K562 (cell line): ENCODE measurements around the gene PSD2. TPM values are rescaled to one million over a fixed set of nuclear protein-coding genes. Genes with fewer than 3 reads are reported as not detected.

Source experiments
- ATAC-seq: fragments of 200-7000 bp; cut with Tn5 transposase; 3 replicates; pipeline ENCODE4 v1.9.1; 2020; ENCODE audit warnings: moderate library complexity
- BruUV-seq: library from RNA; stranded (reverse); fragments of 400-500 nt; replicated peaks from 2 replicates; lab custom pipeline; 2021; lab: Mats Ljungman, UMichigan
- CTCF ChIA-PET: fragments of 300-600 bp; formaldehyde crosslinking; extraction: SDS; loops from one replicate; lab custom pipeline; 2021; ENCODE audit warnings: low intra/inter-chr PET ratio; lab: Yijun Ruan, JAX
- POLR2A ChIA-PET: fragments of 300-600, 350-650 bp; sonication (Branson Sonifier 250); formaldehyde crosslinking; extraction: SDS; loops from one replicate; lab custom pipeline; 2021; ENCODE audit warnings: antibody characterized with exemption, inconsistent platforms; lab: Yijun Ruan, JAX
- DNase-seq, 4 experiments: peaks; one replicate each; pipeline versions ENCODE4 v3.0.0 to v3.0.0-alpha.2; 2011 to 2018; ENCODE audit warnings: low spot score in 3 of 4, mixed read lengths in 3 of 4; ENCODE audit errors: extremely low read depth in 1 of 4
- FAIRE-seq: peaks from 2 replicates; lab custom pipeline; 2011; peaks lifted over from hg19 to GRCh38; lab: Jason Lieb, UNC
- H2AFZ ChIP-seq: 2 replicates; pipeline ENCODE4 v1.6.0; 2011; ENCODE audit warnings: low read depth, low read length, control low read depth, inconsistent platforms
- H3K27ac ChIP-seq: fragments of 200-600 bp; 3 replicates; pipeline ENCODE4 v1.8.0; 2011; ENCODE audit warnings: low read depth, mild to moderate bottlenecking, control low read depth, inconsistent platforms, low read length, moderate library complexity, mixed read lengths; ENCODE audit errors: extremely low read depth
- H3K27me3 ChIP-seq, 2 experiments: fragments of 300-600 bp in 1 of 2; 2 replicates in 1 of 2; 3 replicates in 1 of 2; pipeline versions ENCODE4 v1.6.0 to v1.8.0; 2011; ENCODE audit warnings: inconsistent platforms in 2 of 2, low read length in 2 of 2, mild to moderate bottlenecking in 1 of 2, mixed read lengths in 1 of 2, moderate library complexity in 1 of 2; ENCODE audit not compliant: control insufficient read depth in 2 of 2, insufficient read depth in 2 of 2
- H3K36me3 ChIP-seq: fragments of 300-600 bp; 3 replicates; pipeline ENCODE4 v1.8.0; 2011; ENCODE audit warnings: mild to moderate bottlenecking, low read length, inconsistent platforms; ENCODE audit not compliant: control insufficient read depth, insufficient read depth
- H3K4me1 ChIP-seq, 2 experiments: fragments of 200-600 bp in 1 of 2; replicated peaks in 1 of 2; 2 replicates in 1 of 2; 3 replicates in 1 of 2; pipeline versions ENCODE4 v1.5.1 to v1.8.0; 2011; ENCODE audit warnings: inconsistent platforms in 2 of 2, low read length in 2 of 2, mild to moderate bottlenecking in 1 of 2, mixed read lengths in 1 of 2, moderate library complexity in 1 of 2; ENCODE audit not compliant: control insufficient read depth in 2 of 2, insufficient read depth in 2 of 2
- H3K4me2 ChIP-seq: 2 replicates; pipeline ENCODE4 v1.6.1; 2011; ENCODE audit warnings: low read length, control low read depth, inconsistent platforms, mixed read lengths; ENCODE audit not compliant: insufficient read depth
- H3K4me3 ChIP-seq: fragments of 200-600 bp; sonication (generic), shearing (Covaris generic); 2 replicates; pipeline ENCODE4 v1.5.1; 2016; ENCODE audit warnings: control low read depth, inconsistent platforms
- H3K79me2 ChIP-seq: fragments of 200-600 bp; 3 replicates; pipeline ENCODE4 v1.8.0; 2011; ENCODE audit warnings: low read length, inconsistent platforms; ENCODE audit not compliant: control insufficient read depth, insufficient read depth
- H3K9ac ChIP-seq, 2 experiments: 2 replicates each; pipeline versions ENCODE4 v1.6.0 to v1.6.1; 2011; ENCODE audit warnings: low read depth in 2 of 2, low read length in 2 of 2, control low read depth in 1 of 2, inconsistent platforms in 1 of 2, mild to moderate bottlenecking in 1 of 2, mixed read lengths in 1 of 2; ENCODE audit not compliant: insufficient read depth in 1 of 2
- H3K9me1 ChIP-seq: one replicate; pipeline ENCODE4 v1.6.0; 2011; ENCODE audit warnings: inconsistent platforms, mild to moderate bottlenecking, low read length, moderate library complexity; ENCODE audit not compliant: control insufficient read depth, insufficient read depth
- H3K9me3 ChIP-seq: replicated peaks from 2 replicates; pipeline ENCODE4 v1.5.1; 2011; ENCODE audit warnings: low read depth, low read length, inconsistent platforms; ENCODE audit not compliant: control insufficient read depth, insufficient read depth
- H4K20me1 ChIP-seq: replicated peaks from 2 replicates; pipeline ENCODE4 v1.6.1; 2011; ENCODE audit warnings: low read length, inconsistent platforms, mixed read lengths; ENCODE audit not compliant: control insufficient read depth, insufficient read depth
- CBX8 ChIP-seq: fragments of 200-600 bp; sonication (generic); IDR thresholded peaks from 2 replicates; pipeline ENCODE4 v1.6.1; 2012; ENCODE audit warnings: borderline replicate concordance, mixed run types, low read depth, mild to moderate bottlenecking, moderate library complexity, mixed read lengths, low read length, control low read depth, inconsistent platforms; ENCODE audit not compliant: poor library complexity, severe bottlenecking; ENCODE audit errors: extremely low read depth
- E2F4 ChIP-seq: sonication (generic); formaldehyde crosslinking; IDR thresholded peaks from 2 replicates; pipeline ENCODE4 v1.8.0; 2022; ENCODE audit warnings: mild to moderate bottlenecking, low read depth, missing genetic modification reagents
- ELK1 ChIP-seq: sonication (generic); formaldehyde crosslinking; IDR thresholded peaks from 2 replicates; pipeline ENCODE4 v1.8.1; 2022; ENCODE audit warnings: missing genetic modification reagents
- ETV5 ChIP-seq: sonication (generic); formaldehyde crosslinking; IDR thresholded peaks from 2 replicates; pipeline ENCODE4 v1.4.0; 2020; ENCODE audit warnings: low read depth, mild to moderate bottlenecking, missing genetic modification reagents
- HDAC2 ChIP-seq: fragments of 450-650 bp; IDR thresholded peaks from 2 replicates; pipeline ENCODE4 v1.6.1; 2016; ENCODE audit warnings: mild to moderate bottlenecking
- MAZ ChIP-seq, 2 experiments: fragments of 450-650 bp in 1 of 2; sonication (generic) in 1 of 2; formaldehyde crosslinking; IDR thresholded peaks in 1 of 2; conservative IDR thresholded peaks in 1 of 2; 2 replicates each; pipeline versions ENCODE4 v1.4.0 to v1.5.0; 2020; ENCODE audit warnings: mild to moderate bottlenecking in 1 of 2, missing genetic modification reagents in 1 of 2
- MNT ChIP-seq, 2 experiments: fragments of 450-650 bp; conservative IDR thresholded peaks; 2 replicates each; pipeline ENCODE4 v1.6.1; 2017; ENCODE audit warnings: mild to moderate bottlenecking in 2 of 2, moderate library complexity in 2 of 2
- SNIP1 ChIP-seq: fragments of 450-650 bp; IDR thresholded peaks from 2 replicates; pipeline ENCODE4 v1.7.1; 2017; ENCODE audit warnings: low read depth, mild to moderate bottlenecking
- TRIM24 ChIP-seq, 2 experiments: fragments of 450-650 bp; IDR thresholded peaks; 2 replicates each; pipeline ENCODE4 v1.6.1; 2016
- ZNF668 ChIP-seq: fragments of 250-450 bp; sonication (Bioruptor Pico); IDR thresholded peaks from 2 replicates; pipeline ENCODE4 v1.8.0; 2022; ENCODE audit warnings: mild to moderate bottlenecking, inconsistent platforms
- ZSCAN32 ChIP-seq: fragments of 450-650 bp; formaldehyde crosslinking; IDR thresholded peaks from 2 replicates; pipeline ENCODE4 v1.4.0; 2020; ENCODE audit warnings: mild to moderate bottlenecking, moderate library complexity
- WGBS: fragments of 100-300 bp; shearing (Covaris generic); methylation state at CpG from one replicate; pipeline ENCODE4 v1.1.6; 2016; ENCODE audit warnings: low coverage, mixed read lengths; ENCODE audit not compliant: insufficient coverage; ENCODE audit errors: missing lambda C conversion rate; 5-methylcytosine and 5-hydroxymethylcytosine counted together
- in situ Hi-C: fragments of 300-500 bp; cut with MboI; formaldehyde crosslinking; loops from 4 replicates; pipeline ENCODE4 v1.15.0; 2018; ENCODE audit warnings: inconsistent platforms, mixed read lengths
- intact Hi-C: fragments of 100-400 bp; cut with micrococcal nuclease; formaldehyde crosslinking; loops from 2 replicates; pipeline ENCODE4 v1.14.2; 2022
- polyA plus RNA-seq, 8 experiments: library from polyadenylated mRNA; depleted of rRNA in 4 of 8; stranded (reverse) in 5 of 8; unstranded in 3 of 8; fragments of >200 nt; fragmentation: Nextera tagmentation in 2 of 8; fragmentation: Illumina TruSeq in 1 of 8; extraction: Ambion mirVana in 2 of 8; extraction: Trizol in 1 of 8; gene quantifications; 2 replicates each; pipeline versions ENCODE4 v1.2.1 to v1.2.3, GENCODE V29; 2011 to 2014; ENCODE audit warnings: inconsistent platforms in 1 of 8, missing spikeins in 1 of 8
- total RNA-seq, 7 experiments: library from RNA; depleted of rRNA in 6 of 7; stranded (reverse); fragments of >200 nt in 6 of 7; fragmentation: Illumina TruSeq in 2 of 7; extraction: Trizol in 2 of 7; gene quantifications; 2 replicates each; pipeline versions ENCODE4 v1.2.1 to v1.2.3, GENCODE V29; 2011 to 2021; ENCODE audit warnings: low replicate concordance in 1 of 7
- TF ChIP-seq, protein P1 (sequence below): fragments of 450-650 bp; IDR thresholded peaks from 2 replicates; pipeline ENCODE4 v1.6.1; 2017; ENCODE audit warnings: antibody characterized with exemption, mild to moderate bottlenecking

The PSD2 gene
- total and polyA plus RNA-seq, 9 of the 15 experiments (the other 6 are each of a cell fraction or from before 2014, with no cell fraction given), result 0.01 to 0.09 (median 0.04) TPM; not detected in 4

DNA sequence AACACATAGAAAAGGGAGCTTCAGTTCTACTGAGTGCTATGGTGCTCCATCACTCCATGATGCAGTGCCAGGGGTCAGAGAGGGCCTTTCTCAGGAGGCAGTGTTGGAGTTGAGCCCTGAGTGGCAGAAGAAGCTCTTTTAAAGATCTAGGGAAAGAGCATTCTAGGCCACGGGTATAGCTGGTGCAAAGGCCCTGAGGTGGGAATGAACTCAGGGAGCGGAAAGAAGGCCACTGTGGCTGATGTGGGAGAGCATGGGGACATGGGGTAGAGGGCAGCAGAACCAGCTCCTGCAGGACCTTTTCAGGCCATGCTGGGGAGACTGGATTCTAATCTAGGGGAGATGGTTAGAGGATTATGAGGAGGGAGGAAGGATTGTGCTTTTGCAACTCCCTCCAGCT, 9.9 kb downstream of the PSD2 start (continued):
- TF ChIP-seq MNT (conservative IDR thresholded peaks at IDR 0.05), result no peak
- TF ChIP-seq, protein P1, sequence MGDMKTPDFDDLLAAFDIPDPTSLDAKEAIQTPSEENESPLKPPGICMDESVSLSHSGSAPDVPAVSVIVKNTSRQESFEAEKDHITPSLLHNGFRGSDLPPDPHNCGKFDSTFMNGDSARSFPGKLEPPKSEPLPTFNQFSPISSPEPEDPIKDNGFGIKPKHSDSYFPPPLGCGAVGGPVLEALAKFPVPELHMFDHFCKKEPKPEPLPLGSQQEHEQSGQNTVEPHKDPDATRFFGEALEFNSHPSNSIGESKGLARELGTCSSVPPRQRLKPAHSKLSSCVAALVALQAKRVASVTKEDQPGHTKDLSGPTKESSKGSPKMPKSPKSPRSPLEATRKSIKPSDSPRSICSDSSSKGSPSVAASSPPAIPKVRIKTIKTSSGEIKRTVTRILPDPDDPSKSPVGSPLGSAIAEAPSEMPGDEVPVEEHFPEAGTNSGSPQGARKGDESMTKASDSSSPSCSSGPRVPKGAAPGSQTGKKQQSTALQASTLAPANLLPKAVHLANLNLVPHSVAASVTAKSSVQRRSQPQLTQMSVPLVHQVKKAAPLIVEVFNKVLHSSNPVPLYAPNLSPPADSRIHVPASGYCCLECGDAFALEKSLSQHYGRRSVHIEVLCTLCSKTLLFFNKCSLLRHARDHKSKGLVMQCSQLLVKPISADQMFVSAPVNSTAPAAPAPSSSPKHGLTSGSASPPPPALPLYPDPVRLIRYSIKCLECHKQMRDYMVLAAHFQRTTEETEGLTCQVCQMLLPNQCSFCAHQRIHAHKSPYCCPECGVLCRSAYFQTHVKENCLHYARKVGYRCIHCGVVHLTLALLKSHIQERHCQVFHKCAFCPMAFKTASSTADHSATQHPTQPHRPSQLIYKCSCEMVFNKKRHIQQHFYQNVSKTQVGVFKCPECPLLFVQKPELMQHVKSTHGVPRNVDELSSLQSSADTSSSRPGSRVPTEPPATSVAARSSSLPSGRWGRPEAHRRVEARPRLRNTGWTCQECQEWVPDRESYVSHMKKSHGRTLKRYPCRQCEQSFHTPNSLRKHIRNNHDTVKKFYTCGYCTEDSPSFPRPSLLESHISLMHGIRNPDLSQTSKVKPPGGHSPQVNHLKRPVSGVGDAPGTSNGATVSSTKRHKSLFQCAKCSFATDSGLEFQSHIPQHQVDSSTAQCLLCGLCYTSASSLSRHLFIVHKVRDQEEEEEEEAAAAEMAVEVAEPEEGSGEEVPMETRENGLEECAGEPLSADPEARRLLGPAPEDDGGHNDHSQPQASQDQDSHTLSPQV, result no peak

GRCh38 chr5:139806111-139806510, 10.5 kb downstream of the PSD2 start:
- CTCF ChIA-PET, result no interaction called here
- Histone ChIP-seq H4K20me1 (peaks cover 17% of the 10 kb centered on the region), H3K27ac (no peak overlapping the region), H3K4me3 (no peak overlapping the region), H3K9me1 (peaks cover 6% of the 10 kb centered on the region), H3K9ac (no peak overlapping the region), H2AFZ (no peak overlapping the region), H3K4me1 (peaks cover 0 to 3% of the 10 kb centered on the region in 2 experiments; a peak in 1 of 5 replicates), H3K79me2 (no peaks in the 10 kb centered on the region), H3K27me3 (peaks cover 0 to 62% of the 10 kb centered on the region in 2 experiments; a peak in 3 of 5 replicates), H3K4me2 (no peak overlapping the region), H3K36me3 (no peaks in the 10 kb centered on the region), H3K9me3 (no peaks in the 10 kb centered on the region)
- POLR2A ChIA-PET, result interaction anchor here (0.6 to 1.3 kb wide), 4 partner anchors 8 to 509 kb away, joined by 3 to 6 read pairs (median 4); partner anchors contain the start of gene PSD2
- no peak for FAIRE-seq
- in situ Hi-C loops (no loop called here), intact Hi-C loops (no loop called here)
- DNase-seq, result no peak
- no peak for ATAC-seq
- WGBS, result 0% methylated on average over 4 of the region's 4 CpGs
- no TSS peak for BruUV-seq
- TF ChIP-seq ZNF668 (CRISPR knock-in tag) (no peak), ZSCAN32 (CRISPR knock-in tag) (no peak), ETV5 (CRISPR knock-in tag) (no peak), CBX8 (no peak), E2F4 (CRISPR knock-in tag) (no peak), MAZ (CRISPR knock-in tag; conservative IDR thresholded peaks at IDR 0.05 in 1 of 2, IDR thresholded peaks at IDR 0.05 in 1 of 2) (no peak), HDAC2 (no peak), TRIM24 (IDR thresholded peaks at IDR 0.05) (no peak), SNIP1 (no peak), ELK1 (no peak)
